GM19397 (cell line): ENCODE measurements around the gene TRIM26.
"Not testable (repeated sequence)": the region's sequence is repeated elsewhere in the genome, so short reads cannot be mapped to it uniquely, and the experiment has no call there.

ENCODE experiments used
- ATAC-seq: cut with Tn5 transposase; IDR thresholded peaks from one replicate; pipeline ENCODE4 v1.9.1; 2021; ENCODE audit warnings: mild to moderate bottlenecking, moderate library complexity; ENCODE audit not compliant: unreplicated experiment

Gene TRIM26

DNA sequence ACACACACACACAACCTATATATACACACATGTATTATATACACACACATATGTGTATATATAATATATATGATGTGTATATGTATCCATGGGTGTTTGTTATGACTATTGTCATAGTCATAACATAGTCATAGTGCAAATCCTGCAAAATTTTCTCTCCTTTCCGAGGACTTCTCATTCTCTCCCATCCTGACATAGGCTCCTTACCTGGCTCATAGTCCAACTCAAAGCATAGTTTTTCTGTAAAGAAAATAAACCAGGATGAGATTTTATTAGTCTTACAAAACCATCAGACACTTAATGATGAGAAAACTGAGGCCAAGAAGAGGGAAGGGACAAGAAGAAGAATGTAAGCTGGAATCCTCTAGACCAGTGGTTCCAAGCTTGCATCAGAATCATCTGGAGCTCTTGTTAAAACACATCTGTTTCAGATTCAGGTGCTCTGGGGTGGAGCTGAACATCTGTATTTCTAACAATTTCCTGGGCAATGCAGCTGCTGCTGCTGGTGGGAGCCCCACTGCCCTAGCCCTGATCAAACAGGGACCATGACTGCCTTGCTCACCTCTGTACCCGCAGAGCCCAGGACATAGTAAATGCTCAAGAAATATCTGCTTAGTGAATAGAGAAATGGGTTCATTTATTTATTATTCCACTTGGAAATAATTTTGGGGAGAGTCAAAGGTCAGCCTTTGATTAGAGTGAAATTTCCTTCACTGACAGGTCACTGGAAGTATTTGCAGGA, 57.5 kb downstream of the TRIM26 start:
- no peak for ATAC-seq

DNA sequence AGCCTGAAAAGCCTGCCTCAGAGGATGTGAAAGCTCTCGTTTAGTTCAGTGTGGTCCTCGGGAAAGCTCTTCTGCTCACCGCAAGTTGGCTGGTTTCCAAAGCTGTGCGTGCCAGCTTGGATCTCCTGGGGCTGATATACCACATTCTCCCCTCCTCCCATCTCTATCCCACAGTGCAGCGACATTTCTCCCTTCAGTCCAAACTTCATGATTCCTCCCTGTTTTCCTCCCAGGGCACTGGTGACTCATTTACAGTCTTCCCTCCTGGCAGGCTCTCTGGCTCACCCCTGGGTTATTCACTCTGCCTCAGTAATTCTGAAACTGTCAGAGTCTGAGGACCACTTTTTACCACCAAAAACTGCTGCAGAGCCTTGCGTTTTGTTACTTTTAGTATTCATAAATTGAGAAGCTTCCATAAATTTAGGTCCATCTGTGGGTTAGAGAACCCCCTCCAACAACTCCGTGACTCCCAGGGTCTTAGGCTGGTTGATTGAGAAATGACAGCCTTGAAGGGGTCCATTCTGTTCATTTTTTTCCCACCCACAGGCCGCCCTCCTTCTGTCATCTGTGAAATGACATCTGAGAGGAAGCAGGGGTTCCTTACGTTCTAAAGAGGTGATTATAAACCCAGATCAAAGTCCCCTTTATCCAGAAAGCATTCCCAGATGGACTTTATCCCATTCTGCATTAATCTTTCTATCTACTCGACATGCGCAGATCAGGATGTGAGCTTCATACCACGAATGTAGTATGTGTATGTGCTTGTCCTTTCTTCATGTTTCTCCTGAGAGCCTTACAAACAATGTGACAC, 58.3 kb downstream of the TRIM26 start:
- no peak for ATAC-seq

DNA sequence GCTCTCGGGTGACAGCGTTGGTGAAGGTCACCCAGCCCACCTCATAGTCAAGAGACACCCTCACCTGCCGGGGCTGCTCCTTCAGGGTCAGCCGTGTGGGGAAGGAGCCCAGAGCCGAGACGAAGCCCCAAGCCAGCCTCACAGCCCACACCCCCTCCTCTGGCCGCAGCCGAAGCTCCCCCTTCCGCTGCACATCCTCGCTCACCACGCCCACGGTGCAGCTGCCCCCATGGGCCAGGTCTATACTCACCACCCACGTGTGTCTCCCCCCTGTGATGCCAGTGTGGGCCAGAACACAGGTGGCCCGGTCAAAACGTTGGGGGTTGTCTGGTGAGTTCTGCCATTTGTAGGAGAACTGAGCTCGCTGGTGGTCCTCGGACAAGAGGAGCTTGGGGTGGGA, 59.1 kb downstream of the TRIM26 start:
- no peak for ATAC-seq

DNA sequence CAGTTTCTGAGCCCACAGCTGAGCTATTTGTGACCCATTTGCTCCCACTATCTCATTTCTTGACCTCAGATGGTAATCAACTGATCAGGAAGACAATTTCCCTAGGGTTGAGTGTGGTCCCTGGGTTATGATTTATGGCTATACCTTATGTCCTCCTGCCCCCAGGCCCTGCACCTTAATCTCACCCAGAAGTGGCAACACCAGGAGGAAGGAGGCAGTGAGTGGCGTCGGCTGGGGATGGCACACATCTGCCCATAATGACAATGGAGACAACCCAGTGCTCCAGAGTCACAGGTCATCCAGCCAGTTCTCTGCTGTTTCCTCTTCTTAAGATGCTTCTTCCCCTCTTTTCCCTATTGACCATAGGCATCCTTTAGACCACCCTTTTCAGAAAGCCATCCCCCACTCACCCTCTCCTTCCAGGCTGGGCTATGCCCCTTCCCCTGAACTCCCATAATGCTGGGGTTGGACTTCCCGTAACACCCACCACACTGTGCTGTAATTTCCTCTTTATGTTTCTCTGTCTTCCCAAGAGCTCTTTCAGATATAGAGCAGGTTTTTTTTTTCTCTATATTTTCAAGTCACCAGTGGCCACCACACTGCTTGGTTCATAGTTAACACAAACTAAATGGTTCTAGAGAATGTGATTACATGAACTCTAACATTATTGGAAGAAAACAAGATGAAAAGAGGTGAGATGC, 60.1 kb downstream of the TRIM26 start:
- ATAC-seq: no peak

DNA sequence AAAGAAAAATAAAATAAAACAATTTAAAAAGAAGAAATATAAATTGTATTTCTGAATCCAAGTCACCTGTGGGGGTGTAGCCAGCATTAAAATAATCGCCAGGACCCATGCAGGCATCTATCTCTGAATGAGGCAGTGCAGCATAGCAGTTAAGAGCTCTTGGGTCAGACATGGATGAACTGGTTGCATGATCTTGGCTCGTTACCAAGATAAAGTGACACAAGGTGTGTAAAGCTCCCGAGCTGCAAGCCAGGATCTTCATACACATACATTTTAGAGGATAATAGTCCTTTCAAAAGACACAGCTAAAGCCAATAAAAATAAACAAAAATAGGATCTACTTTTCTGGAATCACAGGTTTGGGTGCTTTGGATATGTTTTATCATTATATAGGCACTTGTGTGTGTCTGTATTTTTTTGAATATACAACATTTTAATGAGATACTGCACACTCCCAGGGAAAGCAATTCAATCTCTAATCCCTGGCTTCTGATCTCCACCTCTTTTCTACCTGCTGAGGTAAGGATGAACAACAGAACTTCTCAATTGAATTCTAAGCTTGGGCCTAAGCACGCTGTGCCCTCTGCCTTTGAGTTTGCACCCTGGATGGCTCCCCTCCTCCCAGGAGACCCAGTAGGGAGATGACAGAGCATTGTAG, 61.1 kb downstream of the TRIM26 start:
- ATAC-seq: no peak

DNA sequence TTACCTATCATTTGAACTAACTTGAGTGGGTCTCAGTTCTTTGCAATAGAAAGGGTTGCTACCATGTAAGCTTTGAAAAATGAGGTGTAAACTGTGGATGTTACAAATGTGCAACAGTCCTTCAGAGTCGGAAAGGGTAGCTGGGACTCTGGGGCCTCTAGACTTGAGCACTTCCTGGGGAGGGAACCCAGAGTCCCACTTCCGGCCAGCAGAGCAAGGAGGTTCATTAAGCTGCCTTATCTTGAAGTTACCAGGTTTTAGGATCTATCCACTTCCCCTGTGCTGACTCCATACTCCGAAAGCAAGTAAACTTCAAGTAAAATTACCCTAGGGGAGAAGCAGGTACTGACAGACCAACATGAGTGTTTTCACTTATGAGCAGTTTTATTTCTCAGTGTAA, 61.6 kb downstream of the TRIM26 start:
- ATAC-seq: no peak

DNA sequence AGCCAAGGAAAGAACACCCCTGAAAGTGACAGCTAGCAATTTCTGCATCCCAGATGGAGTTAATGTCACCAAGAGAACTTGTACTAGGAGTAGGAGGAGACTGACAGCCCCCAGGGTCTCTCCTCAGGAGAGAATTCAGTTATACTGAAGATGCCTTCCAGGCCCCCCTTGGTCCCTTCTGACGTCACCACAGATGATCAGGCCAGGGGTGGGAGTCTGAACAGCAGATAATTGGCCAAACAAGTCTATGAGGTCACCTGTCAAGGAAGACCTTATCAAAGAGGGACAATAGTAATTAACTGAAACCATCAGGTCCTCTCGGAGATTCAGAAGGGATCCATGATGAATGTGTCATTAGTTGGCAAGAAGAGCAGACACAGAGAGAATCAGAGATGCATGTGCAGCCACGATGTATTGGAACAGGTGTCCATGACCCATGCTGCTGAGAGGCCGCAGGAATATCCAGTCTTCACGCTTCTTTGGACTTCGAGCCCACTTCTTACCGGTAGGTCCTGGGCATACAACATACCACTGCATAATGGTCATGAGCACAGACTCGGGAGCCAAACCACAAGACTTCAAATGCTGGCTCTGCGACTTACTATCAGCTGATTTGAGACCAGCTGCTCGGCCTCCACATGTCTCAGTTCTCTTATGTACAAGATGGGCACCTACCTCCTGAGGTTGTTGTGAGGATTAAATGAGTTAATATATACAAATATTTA, 62.4 kb downstream of the TRIM26 start:
- no peak for ATAC-seq

DNA sequence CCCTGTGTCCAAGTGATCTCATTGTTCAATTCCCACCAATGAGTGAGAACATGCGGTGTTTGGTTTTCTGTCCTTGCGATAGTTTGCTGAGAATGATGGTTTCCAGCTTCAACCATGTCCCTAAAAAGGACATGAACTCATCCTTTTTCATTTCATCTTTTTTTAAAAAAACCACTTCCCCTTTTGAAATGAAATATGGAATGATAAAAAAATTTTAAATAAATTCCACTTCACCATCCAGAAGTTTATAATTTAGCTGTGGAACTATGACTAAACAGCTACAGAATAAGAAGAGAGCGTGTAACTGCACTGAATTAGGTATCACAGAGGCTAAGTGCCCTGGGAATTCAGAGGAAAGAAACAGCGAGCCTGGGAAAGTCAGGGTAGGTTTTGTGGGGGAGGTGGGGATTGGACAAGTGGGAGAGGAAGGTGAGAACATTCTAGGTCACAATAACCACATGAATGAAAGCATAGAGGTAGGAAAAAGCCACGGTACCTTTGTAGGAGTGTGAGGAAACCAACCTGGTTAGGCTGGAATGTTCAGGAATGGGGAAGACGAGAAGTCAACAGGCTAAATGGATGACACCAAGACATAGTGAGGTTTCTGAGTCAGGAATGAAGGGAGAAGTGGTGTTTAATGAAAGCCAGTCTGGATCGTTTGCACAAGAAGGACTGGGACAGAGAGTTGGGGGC, 63.2 kb downstream of the TRIM26 start:
- ATAC-seq: no peak

DNA sequence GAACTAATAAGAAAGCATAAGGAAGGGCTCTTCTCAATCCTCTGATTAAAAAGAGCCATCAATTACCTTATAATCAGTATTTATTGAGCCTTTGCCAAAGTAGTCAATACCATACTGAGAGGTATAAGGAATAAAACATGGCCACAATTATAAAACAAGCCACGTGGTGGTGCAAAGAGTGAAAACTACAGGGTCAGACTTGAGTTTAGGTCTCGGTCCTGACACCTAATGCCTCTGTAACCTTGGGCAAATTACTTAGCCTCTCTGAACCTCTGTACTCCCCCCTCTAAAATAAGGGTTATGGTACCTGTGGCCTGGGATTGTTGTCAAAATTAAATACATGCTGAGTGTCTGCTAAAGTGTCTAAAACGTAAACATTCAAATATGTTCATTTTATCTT, 64.0 kb downstream of the TRIM26 start:
- ATAC-seq: no peak

DNA sequence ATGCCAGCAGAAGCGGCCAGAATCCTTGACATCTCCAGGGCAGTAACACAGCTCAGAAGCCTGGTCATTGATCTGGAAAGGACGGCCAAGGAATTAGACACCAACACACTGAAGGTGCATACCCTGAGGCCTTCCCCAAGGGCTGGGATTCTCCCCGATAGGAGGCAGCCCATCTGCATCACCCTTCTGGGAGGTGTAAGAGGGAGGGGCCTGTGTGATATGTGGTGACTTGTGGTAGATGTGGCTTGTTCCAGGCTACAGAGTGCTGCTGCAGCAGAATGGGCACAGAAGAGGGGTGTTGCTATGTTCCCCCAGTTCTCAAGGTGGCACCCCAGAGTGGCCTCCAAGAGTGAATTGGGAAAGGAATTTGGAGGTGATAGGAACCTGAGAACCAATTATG, 66.1 kb downstream of the TRIM26 start:
- no peak for ATAC-seq

DNA sequence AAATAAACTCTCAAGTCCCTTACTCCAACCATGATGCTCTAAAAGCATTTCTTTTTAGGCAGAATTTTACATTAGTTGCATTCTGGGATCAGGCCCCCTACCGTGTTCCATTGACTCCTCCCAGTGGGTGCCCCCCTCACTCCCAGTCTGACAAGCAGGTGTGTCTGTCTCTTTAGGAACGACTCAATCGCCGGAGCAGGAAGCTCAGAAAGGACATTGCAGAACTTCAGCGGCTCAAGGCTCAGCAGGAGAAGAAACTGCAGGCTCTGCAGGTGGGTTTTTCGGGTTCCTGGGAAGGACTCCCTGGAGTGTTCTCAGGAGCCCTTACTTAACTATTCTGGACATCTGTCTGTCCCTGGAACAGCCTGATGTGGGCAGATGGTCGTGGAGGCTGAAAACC, 67.4 kb downstream of the TRIM26 start:
- no peak for ATAC-seq

DNA sequence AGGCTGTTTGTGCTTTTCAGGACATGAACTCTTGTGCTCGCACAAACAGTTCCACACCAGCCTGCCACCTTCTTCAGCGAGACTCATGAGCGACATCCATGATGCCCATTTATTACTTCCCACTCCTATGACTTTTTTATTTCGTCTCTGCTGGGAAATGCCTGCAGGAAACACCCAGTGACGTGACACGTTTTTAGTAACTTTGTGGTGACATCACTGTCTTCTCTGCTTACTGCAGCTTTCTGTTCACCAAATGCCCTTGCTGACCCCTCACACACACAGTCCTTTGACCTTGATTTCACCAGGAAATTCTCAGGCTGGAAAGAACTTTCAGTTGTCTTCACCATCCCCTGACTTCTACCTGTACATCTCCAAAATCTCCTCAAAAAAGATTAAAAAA, 68.4 kb downstream of the TRIM26 start:
- no peak for ATAC-seq

DNA sequence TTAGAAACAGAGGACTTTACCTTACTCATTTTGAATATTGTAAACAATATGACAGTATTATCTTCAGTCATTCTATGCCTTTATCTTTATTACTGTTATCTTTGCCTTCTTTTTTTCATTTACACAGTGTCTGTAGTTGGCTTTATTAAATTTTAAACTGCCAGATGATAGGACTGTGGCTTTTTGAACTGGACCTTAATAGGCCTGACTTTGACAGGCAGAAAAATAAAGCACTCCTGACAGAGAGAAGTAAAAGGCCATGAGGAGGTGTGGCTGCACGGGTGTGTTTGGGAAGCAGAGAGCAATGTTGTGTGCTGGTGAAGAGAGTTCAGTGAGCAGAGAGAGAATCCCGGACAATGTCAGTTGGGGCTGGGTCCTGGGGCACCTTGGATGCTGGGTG, 69.4 kb downstream of the TRIM26 start:
- no peak for ATAC-seq

DNA sequence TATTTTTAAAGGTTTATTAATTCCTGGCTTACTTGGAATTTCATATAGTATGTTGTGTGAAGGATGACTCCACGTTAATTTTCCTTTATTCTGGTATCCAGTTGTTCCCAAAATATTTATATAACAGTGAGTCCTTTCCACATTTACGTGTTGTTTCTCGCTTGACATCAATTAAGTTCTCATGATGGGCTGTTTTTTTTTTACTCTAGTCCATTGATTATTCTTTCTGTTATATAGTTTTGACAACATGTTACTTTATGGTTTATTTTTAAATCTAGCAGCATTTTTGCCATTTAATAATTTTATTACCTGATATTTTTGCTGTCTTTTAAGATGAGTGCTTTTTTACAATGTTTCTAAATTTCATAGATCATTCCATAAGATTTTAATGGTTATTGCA, 70.5 kb downstream of the TRIM26 start:
- ATAC-seq: no peak

DNA sequence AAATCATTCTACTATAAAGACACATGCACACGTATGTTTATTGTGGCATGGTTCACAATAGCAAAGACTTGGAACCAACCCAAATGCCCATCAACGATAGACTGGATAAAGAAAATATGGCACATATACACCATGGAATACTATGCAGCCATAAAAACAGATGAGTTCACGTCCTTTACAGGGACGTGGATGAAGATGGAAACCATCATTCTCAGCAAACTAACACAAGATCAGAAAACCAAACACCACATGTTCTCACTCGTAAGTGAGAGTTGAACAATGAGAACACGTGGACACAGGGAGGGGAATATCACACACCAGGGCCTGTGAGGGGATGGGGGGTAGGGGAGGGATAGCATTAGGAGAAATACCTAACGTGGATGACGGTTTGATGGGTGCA, 73.0 kb downstream of the TRIM26 start:
- not testable (repeated sequence) for ATAC-seq

DNA sequence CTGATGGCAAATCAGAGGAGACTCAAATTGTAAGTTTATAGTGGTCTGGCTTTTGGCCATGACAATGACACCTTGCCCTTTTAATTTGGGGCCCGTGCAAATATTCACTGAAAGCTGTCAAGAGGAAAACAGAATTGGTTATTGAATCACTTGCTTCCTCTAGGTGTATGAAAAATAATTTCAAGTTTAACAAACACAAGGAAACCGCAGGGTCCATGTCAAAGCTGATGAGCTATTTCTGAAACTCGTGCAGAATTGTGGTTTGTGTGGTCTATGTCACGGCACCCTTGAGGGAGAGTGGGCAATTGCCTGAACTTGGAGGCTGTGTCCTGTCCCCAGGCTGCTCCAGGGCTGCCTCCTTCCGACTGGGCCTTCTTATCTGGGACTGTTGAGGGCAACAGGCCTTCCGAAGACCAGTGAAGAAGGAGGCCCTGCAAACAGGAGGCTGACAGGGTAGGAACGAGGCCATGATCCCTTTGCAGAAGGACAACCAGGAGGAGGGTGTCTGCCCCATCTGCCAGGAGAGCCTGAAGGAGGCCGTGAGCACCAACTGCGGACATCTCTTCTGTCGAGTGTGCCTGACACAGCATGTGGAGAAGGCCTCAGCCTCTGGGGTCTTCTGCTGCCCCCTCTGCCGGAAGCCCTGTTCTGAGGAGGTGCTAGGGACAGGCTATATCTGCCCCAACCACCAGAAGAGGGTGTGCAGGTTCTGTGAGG, 76.5 kb downstream of the TRIM26 start:
- ATAC-seq: no peak

DNA sequence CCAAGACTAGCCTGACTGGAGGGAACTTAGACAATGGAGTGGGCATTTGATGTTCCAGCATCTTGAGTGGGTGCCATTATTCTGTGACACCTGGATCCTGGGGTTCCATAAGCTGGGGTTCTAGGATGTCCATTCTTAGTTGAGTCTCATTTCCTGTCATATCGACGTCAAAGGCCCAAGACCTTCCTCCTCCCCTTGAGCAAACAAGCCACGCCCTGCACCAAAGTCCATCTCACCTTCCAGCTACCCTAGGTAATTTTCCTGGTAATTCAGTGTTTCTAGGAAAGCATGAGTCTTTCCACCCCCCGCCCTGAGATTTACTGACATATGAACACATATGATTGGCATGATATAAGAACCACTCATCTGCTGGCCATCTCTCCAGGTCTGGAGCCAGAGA, 77.4 kb downstream of the TRIM26 start, which contains the start of gene TRIM40:
TSS of gene TRIM40 (plus strand) at position 384 of the 400 bp plus-strand sequence. CDS start 897 bp downstream, outside the sequence.
- ATAC-seq: no peak

DNA sequence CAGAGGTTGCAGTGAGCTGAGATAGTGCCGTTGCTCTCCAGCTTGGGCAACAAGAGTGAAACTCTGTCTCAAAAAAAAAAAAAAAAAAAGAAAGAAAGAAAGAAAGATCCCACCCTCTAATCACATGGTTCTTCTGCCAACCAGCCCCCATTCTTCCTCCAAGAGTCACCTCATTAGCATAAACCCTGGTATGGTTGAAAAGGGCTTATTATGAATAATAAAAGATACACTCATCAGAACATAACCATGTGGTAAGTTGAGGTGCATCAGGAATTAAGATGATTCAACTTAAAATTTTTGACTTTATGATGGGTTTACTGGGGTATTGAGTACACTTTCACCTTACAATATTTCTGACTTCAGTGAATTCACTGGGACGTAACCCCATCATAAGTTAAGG, 78.1 kb downstream of the TRIM26 start:
- ATAC-seq: no peak
